Aorta (tissue), 5 donors: ENCODE measurements around the gene EDNRA. TPM values are rescaled to one million over a fixed set of nuclear protein-coding genes. Genes with fewer than 3 reads are reported as not detected.
A peak's percentile ranks its signal among the peaks of the same experiment; 100 is the strongest.
"Not testable (repeated sequence)": the region's sequence is repeated elsewhere in the genome, so short reads cannot be mapped to it uniquely, and the experiment has no call there.

Source experiments
- ATAC-seq: fragments of 200-7000 bp; cut with Tn5 transposase; one replicate; pipeline ENCODE4 v1.9.1; 2022; ENCODE audit warnings: moderate library complexity; ENCODE audit not compliant: low FRiP score
- DNase-seq, 2 donors: peaks; one replicate each; pipeline ENCODE4 v3.0.0-alpha.2; 2020
- H3K27ac ChIP-seq, 2 donors: one replicate each; pipeline ENCODE4 v1.5.1; 2013; ENCODE audit warnings: low read length in 2 of 2, mild to moderate bottlenecking in 2 of 2, moderate library complexity in 2 of 2, control low read depth in 1 of 2, inconsistent platforms in 1 of 2, low read depth in 1 of 2
- H3K27me3 ChIP-seq, 2 donors: one replicate each; pipeline ENCODE4 v1.6.1; 2013; ENCODE audit warnings: control low read depth in 1 of 2, low read length in 1 of 2, mild to moderate bottlenecking in 1 of 2, moderate library complexity in 1 of 2; ENCODE audit not compliant: insufficient read depth in 2 of 2, control insufficient read depth in 1 of 2
- H3K36me3 ChIP-seq, 2 donors: one replicate each; pipeline ENCODE4 v1.6.1; 2013; ENCODE audit warnings: control low read depth in 1 of 2, low read length in 1 of 2, mild to moderate bottlenecking in 1 of 2; ENCODE audit not compliant: insufficient read depth in 2 of 2, control insufficient read depth in 1 of 2
- H3K4me1 ChIP-seq, 2 donors: one replicate each; pipeline ENCODE4 v1.6.1; 2013; ENCODE audit warnings: low read length in 2 of 2, control low read depth in 1 of 2, mild to moderate bottlenecking in 1 of 2, moderate library complexity in 1 of 2; ENCODE audit not compliant: insufficient read depth in 2 of 2, control insufficient read depth in 1 of 2
- H3K4me3 ChIP-seq, 2 donors: one replicate each; pipeline ENCODE4 v1.5.1; 2013; ENCODE audit warnings: low read length in 2 of 2, control low read depth in 1 of 2, mild to moderate bottlenecking in 1 of 2
- H3K9me3 ChIP-seq: one replicate; pipeline ENCODE4 v1.6.1; 2013; ENCODE audit warnings: mild to moderate bottlenecking, low read length; ENCODE audit not compliant: control insufficient read depth
- WGBS, 2 donors: extraction: QIAGEN DNeasy Blood & Tissue Kit; methylation state at CpG; one replicate each; pipeline ENCODE4 v1.1.7; 2013; 5-methylcytosine and 5-hydroxymethylcytosine counted together
- intact Hi-C, 2 donors: fragments of 100-400 bp; cut with DNase I; formaldehyde crosslinking; loops; one replicate each; pipeline versions ENCODE4 v1.14.2 to v1.15.0; 2022
- long read RNA-seq, 2 donors: library from polyadenylated mRNA; unstranded; transcript quantifications; one replicate each; pipeline ENCODE4 v2.0.0, GENCODE V29; 2020 to 2021
- polyA plus RNA-seq, 2 donors: library from polyadenylated mRNA; stranded (reverse); fragments of 200-250 nt; gene quantifications; one replicate each; pipeline ENCODE4 v1.2.3, GENCODE V29; 2013
- total RNA-seq, 2 donors: library from RNA; stranded (reverse); fragmentation: NEBNext Ultra II Directional; extraction: Animal tissue kit (Norgen Biotek cat#: 25700); gene quantifications; one replicate each; pipeline ENCODE4 v1.2.1, GENCODE V29; 2021
- donor health status: healthy with polysubstance abuse.
- donor health status: Bipolar disorder and iron deficiency.
- donor health status: DM: no; HTN: no; CAD: no.
- donor health status: DM: no; HTN: no; CAD: no.
- donor health status: DM: yes; HTN: yes; CAD: no.

EDNRA gene
- total RNA-seq: 10 to 100 TPM; 23.0 to 28.0 TPM
- 1 to 10 TPM; 2.1 to 5.9 TPM for polyA plus RNA-seq
- long read RNA-seq, donor 1, full-length matches to known transcripts: 28 of 59 reads
- long read RNA-seq, donor 1, partial matches to known transcripts: 27 of 59 reads
- long read RNA-seq, donor 1, other reads (novel, unspliced or antisense): 4 of 59 reads
- long read RNA-seq, donor 2, full-length matches to known transcripts: 12 of 18 reads
- long read RNA-seq, donor 2, partial matches to known transcripts: 2 of 18 reads
- long read RNA-seq, donor 2, other reads (novel, unspliced or antisense): 4 of 18 reads

GRCh38 chr4:147480891-147481576 lies at the start of gene EDNRA:
Gene EDNRA (plus strand): TSS chr4:147481097. CDS start chr4:147485682, 4,585 bp downstream.
- Histone ChIP-seq H3K4me3 (peak within 1 kb of the TSS; percentile 86 to 90), H3K9me3 (no peaks in the 10 kb centered on the region), H3K36me3 (no peaks in the 10 kb centered on the region), H3K27ac (peak within 1 kb of the TSS; percentile 33 to 75), H3K4me1 (peaks cover 0 to 10% of the 10 kb centered on the region in 2 donors), H3K27me3 (no peaks in the 10 kb centered on the region)
- WGBS, 2 donors: 0 to 1% methylated on average over 68 of the region's 68 CpGs
- DNase-seq (peak; percentile 60 to 84), ATAC-seq (peak; percentile 75)
- intact Hi-C loops: no loop called here

- 68 to 83% methylated on average over 1 of the region's 1 CpG for WGBS, 2 donors
- H3K27me3 ChIP-seq, H3K4me1 ChIP-seq, H3K9me3 ChIP-seq, ATAC-seq, H3K36me3 ChIP-seq, intact Hi-C loops, H3K27ac ChIP-seq, H3K4me3 ChIP-seq, DNase-seq: not testable (repeated sequence)
These were observed 46.5 kb upstream of the EDNRA start for GRCh38 chr4:147434370-147434769.

- Histone ChIP-seq H3K36me3 (no peaks in the 10 kb centered on the region), H3K4me1 (no peaks in the 10 kb centered on the region), H3K27ac (no peak overlapping the region), H3K4me3 (no peak overlapping the region), H3K27me3 (no peaks in the 10 kb centered on the region), H3K9me3 (no peaks in the 10 kb centered on the region)
- intact Hi-C loops: no loop called here
- DNase-seq (no peak), ATAC-seq (no peak)
- WGBS, 2 donors: 5 to 7% methylated on average over 2 of the region's 2 CpGs
These were observed 40.5 kb upstream of the EDNRA start for GRCh38 chr4:147440442-147440841.

GRCh38 chr4:147447786-147448185 lies 33.1 kb upstream of the EDNRA start:
- no peaks in the 10 kb centered on the region for H3K27me3 ChIP-seq
- H3K27ac ChIP-seq: peak overlapping the region in 1 of 2 donors; percentile 57
- DNase-seq (no peak), ATAC-seq (no peak)
- no peaks in the 10 kb centered on the region for H3K9me3 ChIP-seq
- no peak overlapping the region for H3K4me3 ChIP-seq
- intact Hi-C loops: no loop called here
- WGBS, 2 donors: 2 to 4% methylated on average over 2 of the region's 2 CpGs
- H3K4me1 ChIP-seq: no peaks in the 10 kb centered on the region
- H3K36me3 ChIP-seq: no peaks in the 10 kb centered on the region

- Histone ChIP-seq H3K4me1 (no peaks in the 10 kb centered on the region), H3K27ac (no peak overlapping the region), H3K36me3 (no peaks in the 10 kb centered on the region), H3K27me3 (no peaks in the 10 kb centered on the region), H3K9me3 (no peaks in the 10 kb centered on the region), H3K4me3 (no peak overlapping the region)
- no peak for ATAC-seq
- intact Hi-C loops: no loop called here
- DNase-seq: no peak
- 51 to 65% methylated on average over 2 of the region's 2 CpGs for WGBS, 2 donors
These were observed 27.2 kb upstream of the EDNRA start for GRCh38 chr4:147453561-147454141.

- no peak for DNase-seq
- intact Hi-C loops: no loop called here
These were observed 24.2 kb upstream of the EDNRA start for GRCh38 chr4:147456706-147457105.

GRCh38 chr4:147461161-147461560 lies 19.7 kb upstream of the EDNRA start:
- no peak overlapping the region for H3K27ac ChIP-seq
- H3K27me3 ChIP-seq: no peaks in the 10 kb centered on the region
- no peak for ATAC-seq
- H3K4me3 ChIP-seq: no peak overlapping the region
- H3K36me3 ChIP-seq: no peaks in the 10 kb centered on the region
- no peak for DNase-seq
- H3K4me1 ChIP-seq: peaks cover 0 to 3% of the 10 kb centered on the region in 2 donors
- H3K9me3 ChIP-seq: peaks cover 3% of the 10 kb centered on the region
- intact Hi-C loops: loop anchor here in 1 of 2 donors (5.0 kb wide), 1 partner anchor 116 kb away; no protein-coding TSS in a partner anchor
- WGBS, 2 donors: 94% methylated on average over 1 of the region's 1 CpG

More at GRCh38 chr4:147456706-147457105, 24.2 kb upstream of the EDNRA start:
- Histone ChIP-seq H3K27ac (no peak overlapping the region), H3K27me3 (no peaks in the 10 kb centered on the region), H3K4me3 (no peak overlapping the region), H3K4me1 (no peaks in the 10 kb centered on the region), H3K9me3 (no peaks in the 10 kb centered on the region), H3K36me3 (no peaks in the 10 kb centered on the region)
- ATAC-seq: no peak
- WGBS, 2 donors: 90 to 94% methylated on average over 5 of the region's 5 CpGs

GRCh38 chr4:147463065-147463464 lies 17.8 kb upstream of the EDNRA start:
- WGBS, 2 donors: 3 to 7% methylated on average over 4 of the region's 4 CpGs
- DNase-seq (no peak), ATAC-seq (peak; percentile 78)
- no peak overlapping the region for H3K4me3 ChIP-seq
- peaks cover 0 to 3% of the 10 kb centered on the region in 2 donors for H3K4me1 ChIP-seq
- H3K27ac ChIP-seq: no peak overlapping the region
- no peaks in the 10 kb centered on the region for H3K27me3 ChIP-seq
- no peaks in the 10 kb centered on the region for H3K36me3 ChIP-seq
- intact Hi-C loops: loop anchor here in 1 of 2 donors (5.0 kb wide), 1 partner anchor 114 kb away; no protein-coding TSS in a partner anchor
- peaks cover 3% of the 10 kb centered on the region for H3K9me3 ChIP-seq
